Measurements from ENCODE around the gene MYO18A. TPM values are rescaled to one million over a fixed set of nuclear protein-coding genes. Genes with fewer than 3 reads are reported as not detected.

The MYO18A gene
- total RNA-seq, 1 donor from 2014 or later = 109 TPM

GRCh38 chr17:29167393-29168078 lies 12.7 kb downstream of the MYO18A start:
- DNase-seq (ENCODE audit: low spot score) = no peak
- no peak for ATAC-seq

GRCh38 chr17:29166507-29166887 lies 13.7 kb downstream of the MYO18A start:
- DNase-seq (ENCODE audit: low spot score) (peak; percentile 90), ATAC-seq (peak; percentile 77)

- ATAC-seq (no peak), DNase-seq (ENCODE audit: low spot score) (no peak)
These were observed 14.2 kb downstream of the MYO18A start for GRCh38 chr17:29165800-29166506.

- no peak for ATAC-seq
These were observed 14.9 kb downstream of the MYO18A start for GRCh38 chr17:29165261-29165660.

GRCh38 chr17:29163563-29163962 lies 16.6 kb downstream of the MYO18A start:
- ATAC-seq (no peak), DNase-seq (ENCODE audit: low spot score) (no peak)

More at GRCh38 chr17:29165261-29165660, 14.9 kb downstream of the MYO18A start:
- no peak for DNase-seq (ENCODE audit: low spot score)

- no peak for ATAC-seq
- DNase-seq (ENCODE audit: low spot score) = no peak
These were observed 17.3 kb downstream of the MYO18A start for GRCh38 chr17:29162909-29163341.

- peak; percentile 58 for ATAC-seq
- peak; percentile 78 for DNase-seq (ENCODE audit: low spot score)
These were observed 17.9 kb downstream of the MYO18A start for GRCh38 chr17:29162082-29162908.

GRCh38 chr17:29160253-29160652 lies 19.9 kb downstream of the MYO18A start:
- ATAC-seq = no peak
- no peak for DNase-seq (ENCODE audit: low spot score)

GRCh38 chr17:29159306-29159860 lies 20.8 kb downstream of the MYO18A start:
- DNase-seq (ENCODE audit: low spot score) = no peak
- no peak for ATAC-seq

- peak; percentile 47 for ATAC-seq
- peak; percentile 63 for DNase-seq (ENCODE audit: low spot score)
These were observed 21.5 kb downstream of the MYO18A start for GRCh38 chr17:29158488-29159275.

GRCh38 chr17:29158096-29158487 lies 22.1 kb downstream of the MYO18A start:
- peak; percentile 29 for ATAC-seq
- DNase-seq (ENCODE audit: low spot score) = peak; percentile 64

- no peak for ATAC-seq
- no peak for DNase-seq (ENCODE audit: low spot score)
These were observed 22.9 kb downstream of the MYO18A start for GRCh38 chr17:29157310-29157709.

- ATAC-seq (no peak), DNase-seq (ENCODE audit: low spot score) (no peak)
These were observed 23.4 kb downstream of the MYO18A start for GRCh38 chr17:29156781-29157180.

GRCh38 chr17:29155966-29156338 lies 24.2 kb downstream of the MYO18A start:
- ATAC-seq = peak; percentile 0
- no peak for DNase-seq (ENCODE audit: low spot score)

GRCh38 chr17:29155227-29155965 lies 24.8 kb downstream of the MYO18A start:
- peak; percentile 78 for ATAC-seq

GRCh38 chr17:29154516-29155226 lies 25.5 kb downstream of the MYO18A start:
- ATAC-seq = peak; percentile 17
- DNase-seq (ENCODE audit: low spot score) = no peak

More at GRCh38 chr17:29155227-29155965, 24.8 kb downstream of the MYO18A start:
- DNase-seq (ENCODE audit: low spot score) = peak; percentile 91

GRCh38 chr17:29151567-29151966 lies 28.6 kb downstream of the MYO18A start:
- ATAC-seq = no peak
- no peak for DNase-seq (ENCODE audit: low spot score)

GRCh38 chr17:29150161-29150560 lies 30.0 kb downstream of the MYO18A start:
- DNase-seq (ENCODE audit: low spot score) (peak; percentile 88), ATAC-seq (peak; percentile 52)
